ENCODE measurements around the gene VAMP8.

DNA sequence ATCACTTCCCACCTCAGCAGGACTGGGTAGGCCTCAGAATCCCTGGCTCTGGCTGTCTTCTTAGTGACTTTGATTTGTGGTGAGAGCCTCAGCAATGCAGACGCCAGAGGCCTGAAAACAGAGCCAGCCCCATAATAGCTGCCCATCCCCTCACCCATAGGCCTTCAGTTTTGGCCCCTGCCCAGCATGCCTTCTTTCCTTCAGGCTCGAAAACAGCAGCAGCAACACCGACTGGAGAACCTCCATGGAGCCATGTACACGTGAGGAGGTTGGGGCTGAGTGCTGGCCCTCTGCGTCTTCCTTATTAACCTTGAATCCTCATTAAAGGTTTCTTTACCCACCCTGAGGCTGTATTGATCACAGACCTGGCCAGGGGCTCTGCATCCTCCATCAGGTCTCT, 19.9 kb downstream of the VAMP8 start:
- no peak for TF ChIP-seq EZH2phosphoT487 (IDR thresholded peaks at IDR 0.05; ENCODE audit: borderline replicate concordance)
- TF ChIP-seq, protein P1, sequence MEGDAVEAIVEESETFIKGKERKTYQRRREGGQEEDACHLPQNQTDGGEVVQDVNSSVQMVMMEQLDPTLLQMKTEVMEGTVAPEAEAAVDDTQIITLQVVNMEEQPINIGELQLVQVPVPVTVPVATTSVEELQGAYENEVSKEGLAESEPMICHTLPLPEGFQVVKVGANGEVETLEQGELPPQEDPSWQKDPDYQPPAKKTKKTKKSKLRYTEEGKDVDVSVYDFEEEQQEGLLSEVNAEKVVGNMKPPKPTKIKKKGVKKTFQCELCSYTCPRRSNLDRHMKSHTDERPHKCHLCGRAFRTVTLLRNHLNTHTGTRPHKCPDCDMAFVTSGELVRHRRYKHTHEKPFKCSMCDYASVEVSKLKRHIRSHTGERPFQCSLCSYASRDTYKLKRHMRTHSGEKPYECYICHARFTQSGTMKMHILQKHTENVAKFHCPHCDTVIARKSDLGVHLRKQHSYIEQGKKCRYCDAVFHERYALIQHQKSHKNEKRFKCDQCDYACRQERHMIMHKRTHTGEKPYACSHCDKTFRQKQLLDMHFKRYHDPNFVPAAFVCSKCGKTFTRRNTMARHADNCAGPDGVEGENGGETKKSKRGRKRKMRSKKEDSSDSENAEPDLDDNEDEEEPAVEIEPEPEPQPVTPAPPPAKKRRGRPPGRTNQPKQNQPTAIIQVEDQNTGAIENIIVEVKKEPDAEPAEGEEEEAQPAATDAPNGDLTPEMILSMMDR (conservative IDR thresholded peaks at IDR 0.05; ENCODE audit: low read length): no peak
